Mammary epithelial cell (primary cell): ENCODE data around the gene FCER2.

Experiments
- EZH2 ChIP-seq: IDR thresholded peaks from 2 replicates; pipeline ENCODE4 v1.6.1; 2012; ENCODE audit warnings: low read length, inconsistent platforms, borderline replicate concordance
- TF ChIP-seq, protein P1 (sequence below), 2 donors: IDR thresholded peaks in 1 of 2; conservative IDR thresholded peaks in 1 of 2; 2 replicates each; pipeline ENCODE4 v1.5.1; 2011 to 2012; ENCODE audit warnings: inconsistent platforms in 2 of 2, low read length in 2 of 2, mild to moderate bottlenecking in 2 of 2, control low read depth in 1 of 2, low read depth in 1 of 2; ENCODE audit not compliant: insufficient read depth in 1 of 2; ENCODE audit errors: extremely low read depth in 1 of 2

DNA sequence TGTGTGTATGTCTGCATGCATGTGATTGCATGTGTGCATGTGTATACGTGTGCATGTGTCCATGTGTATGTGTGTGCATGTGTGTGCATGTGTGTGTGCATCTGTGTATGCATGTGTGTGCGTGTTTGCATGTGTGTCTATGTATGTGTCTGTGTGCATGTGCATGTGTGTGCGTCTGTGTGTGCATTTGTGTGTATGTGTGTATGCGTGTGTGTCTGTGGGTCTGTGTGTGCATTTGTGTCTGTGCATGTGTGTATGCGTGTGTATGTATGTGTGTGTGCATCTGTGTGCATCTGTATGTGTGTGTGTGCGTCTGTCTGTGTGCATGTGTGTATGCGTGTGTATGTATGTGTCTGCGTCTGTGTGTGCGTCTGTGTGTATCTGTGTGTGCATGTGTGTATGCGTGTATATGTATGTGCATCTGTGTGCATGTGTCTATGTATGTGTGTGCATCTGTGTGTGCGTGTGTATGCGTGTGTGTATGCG lies 62.0 kb downstream of the FCER2 start:
- TF ChIP-seq, protein P1, sequence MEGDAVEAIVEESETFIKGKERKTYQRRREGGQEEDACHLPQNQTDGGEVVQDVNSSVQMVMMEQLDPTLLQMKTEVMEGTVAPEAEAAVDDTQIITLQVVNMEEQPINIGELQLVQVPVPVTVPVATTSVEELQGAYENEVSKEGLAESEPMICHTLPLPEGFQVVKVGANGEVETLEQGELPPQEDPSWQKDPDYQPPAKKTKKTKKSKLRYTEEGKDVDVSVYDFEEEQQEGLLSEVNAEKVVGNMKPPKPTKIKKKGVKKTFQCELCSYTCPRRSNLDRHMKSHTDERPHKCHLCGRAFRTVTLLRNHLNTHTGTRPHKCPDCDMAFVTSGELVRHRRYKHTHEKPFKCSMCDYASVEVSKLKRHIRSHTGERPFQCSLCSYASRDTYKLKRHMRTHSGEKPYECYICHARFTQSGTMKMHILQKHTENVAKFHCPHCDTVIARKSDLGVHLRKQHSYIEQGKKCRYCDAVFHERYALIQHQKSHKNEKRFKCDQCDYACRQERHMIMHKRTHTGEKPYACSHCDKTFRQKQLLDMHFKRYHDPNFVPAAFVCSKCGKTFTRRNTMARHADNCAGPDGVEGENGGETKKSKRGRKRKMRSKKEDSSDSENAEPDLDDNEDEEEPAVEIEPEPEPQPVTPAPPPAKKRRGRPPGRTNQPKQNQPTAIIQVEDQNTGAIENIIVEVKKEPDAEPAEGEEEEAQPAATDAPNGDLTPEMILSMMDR (conservative IDR thresholded peaks at IDR 0.05 in 1 of 2, IDR thresholded peaks at IDR 0.05 in 1 of 2; ENCODE audit: extremely low read depth in 1 of 2, insufficient read depth in 1 of 2, low read depth in 1 of 2, low read length in 2 of 2): no peak
- TF ChIP-seq EZH2: no peak
